Effector memory CD8-positive, alpha-beta T cell (primary cell): ENCODE data around the gene SMOC2.

Experiments used
- ATAC-seq: fragments of 150-1000 bp; cut with Tn5 transposase; replicated peaks from 2 replicates; pipeline ENCODE4 v1.10.0; 2021; ENCODE audit warnings: mild to moderate bottlenecking, moderate library complexity
- DNase-seq, 3 experiments: peaks; one replicate each; pipeline ENCODE4 v3.0.0; 2021
- H3K27ac Mint-ChIP-seq, 2 donors: one replicate each; pipeline ENCODE4 v1.8.0; 2022; ENCODE audit warnings: mild to moderate bottlenecking in 2 of 2, mixed read lengths in 2 of 2, moderate library complexity in 2 of 2
- H3K27me3 Mint-ChIP-seq, 2 donors: one replicate each; pipeline ENCODE4 v1.8.0; 2022; ENCODE audit warnings: mixed read lengths in 2 of 2
- H3K36me3 Mint-ChIP-seq: one replicate; pipeline ENCODE4 v1.8.0; 2022; ENCODE audit warnings: mild to moderate bottlenecking, moderate library complexity, mixed read lengths; ENCODE audit not compliant: insufficient read depth
- H3K4me1 Mint-ChIP-seq, 2 donors: one replicate each; pipeline ENCODE4 v1.8.0; 2022; ENCODE audit warnings: low read depth in 2 of 2, mixed read lengths in 2 of 2
- H3K4me3 Mint-ChIP-seq, 2 donors: one replicate each; pipeline ENCODE4 v1.8.0; 2022; ENCODE audit warnings: mild to moderate bottlenecking in 2 of 2, mixed read lengths in 2 of 2, moderate library complexity in 2 of 2
- H3K9me3 Mint-ChIP-seq, 2 donors: one replicate each; pipeline ENCODE4 v1.8.0; 2022; ENCODE audit warnings: mixed read lengths in 2 of 2

SMOC2 gene

GRCh38 chr6:168599118-168599494 lies 158.1 kb downstream of the SMOC2 start:
- Mint-ChIP-seq H3K9me3 (peaks cover 0 to 14% of the 10 kb centered on the region in 2 donors), H3K4me1 (no peaks in the 10 kb centered on the region), H3K36me3 (no peaks in the 10 kb centered on the region), H3K4me3 (no peak overlapping the region), H3K27ac (no peak overlapping the region), H3K27me3 (peaks cover 25 to 31% of the 10 kb centered on the region in 2 donors)
- ATAC-seq (no peak), DNase-seq (no peak)

- no peak overlapping the region for H3K27ac Mint-ChIP-seq
Measured at GRCh38 chr6:168599769-168600330, 158.9 kb downstream of the SMOC2 start.

GRCh38 chr6:168600381-168600780 lies 159.4 kb downstream of the SMOC2 start:
- no peaks in the 10 kb centered on the region for H3K4me1 Mint-ChIP-seq
- H3K36me3 Mint-ChIP-seq = no peaks in the 10 kb centered on the region
- DNase-seq (no peak), ATAC-seq (no peak)
- H3K9me3 Mint-ChIP-seq = peaks cover 0 to 14% of the 10 kb centered on the region in 2 donors
- no peak overlapping the region for H3K4me3 Mint-ChIP-seq
- H3K27me3 Mint-ChIP-seq = peaks cover 31 to 37% of the 10 kb centered on the region in 2 donors
- H3K27ac Mint-ChIP-seq = no peak overlapping the region

More at GRCh38 chr6:168599769-168600330, 158.9 kb downstream of the SMOC2 start:
- ATAC-seq (no peak), DNase-seq (no peak)
- Mint-ChIP-seq H3K9me3 (peaks cover 0 to 14% of the 10 kb centered on the region in 2 donors), H3K4me1 (no peaks in the 10 kb centered on the region), H3K36me3 (no peaks in the 10 kb centered on the region), H3K27me3 (peaks cover 31 to 33% of the 10 kb centered on the region in 2 donors), H3K4me3 (no peak overlapping the region)

- Mint-ChIP-seq H3K4me3 (no peak overlapping the region), H3K27ac (no peak overlapping the region), H3K36me3 (no peaks in the 10 kb centered on the region), H3K4me1 (no peaks in the 10 kb centered on the region), H3K9me3 (peaks cover 0 to 14% of the 10 kb centered on the region in 2 donors), H3K27me3 (peaks cover 37 to 45% of the 10 kb centered on the region in 2 donors)
- no peak for DNase-seq
- ATAC-seq = no peak
Measured at GRCh38 chr6:168601111-168601510, 160.1 kb downstream of the SMOC2 start.

- DNase-seq (no peak), ATAC-seq (no peak)
- Mint-ChIP-seq H3K27me3 (peaks cover 38 to 45% of the 10 kb centered on the region in 2 donors), H3K9me3 (peaks cover 0 to 14% of the 10 kb centered on the region in 2 donors), H3K36me3 (no peaks in the 10 kb centered on the region), H3K27ac (no peak overlapping the region), H3K4me3 (no peak overlapping the region), H3K4me1 (no peaks in the 10 kb centered on the region)
Measured at GRCh38 chr6:168601546-168601945, 160.6 kb downstream of the SMOC2 start.

GRCh38 chr6:168602576-168602975 lies 161.6 kb downstream of the SMOC2 start:
- no peak for ATAC-seq
- H3K36me3 Mint-ChIP-seq = no peaks in the 10 kb centered on the region
- no peak for DNase-seq
- H3K9me3 Mint-ChIP-seq = peaks cover 0 to 14% of the 10 kb centered on the region in 2 donors
- peaks cover 38 to 55% of the 10 kb centered on the region in 2 donors for H3K27me3 Mint-ChIP-seq
- no peak overlapping the region for H3K27ac Mint-ChIP-seq
- no peaks in the 10 kb centered on the region for H3K4me1 Mint-ChIP-seq
- no peak overlapping the region for H3K4me3 Mint-ChIP-seq

GRCh38 chr6:168603234-168603633 lies 162.2 kb downstream of the SMOC2 start:
- Mint-ChIP-seq H3K4me1 (no peaks in the 10 kb centered on the region), H3K27me3 (peaks cover 33 to 61% of the 10 kb centered on the region in 2 donors), H3K27ac (no peak overlapping the region), H3K36me3 (no peaks in the 10 kb centered on the region), H3K4me3 (no peak overlapping the region), H3K9me3 (peaks cover 0 to 14% of the 10 kb centered on the region in 2 donors)
- DNase-seq (no peak), ATAC-seq (no peak)

GRCh38 chr6:168605964-168606363 lies 165.0 kb downstream of the SMOC2 start:
- H3K27me3 Mint-ChIP-seq = peaks cover 28 to 61% of the 10 kb centered on the region in 2 donors
- H3K9me3 Mint-ChIP-seq = no peaks in the 10 kb centered on the region
- ATAC-seq (no peak), DNase-seq (no peak)
- H3K36me3 Mint-ChIP-seq = no peaks in the 10 kb centered on the region
- H3K27ac Mint-ChIP-seq = no peak overlapping the region
- no peaks in the 10 kb centered on the region for H3K4me1 Mint-ChIP-seq
- H3K4me3 Mint-ChIP-seq = no peak overlapping the region

- no peak for DNase-seq
- Mint-ChIP-seq H3K4me3 (no peak overlapping the region), H3K27ac (no peak overlapping the region), H3K4me1 (no peaks in the 10 kb centered on the region), H3K27me3 (peaks cover 28 to 60% of the 10 kb centered on the region in 2 donors), H3K9me3 (no peaks in the 10 kb centered on the region), H3K36me3 (no peaks in the 10 kb centered on the region)
- no peak for ATAC-seq
Measured at GRCh38 chr6:168606722-168607121, 165.7 kb downstream of the SMOC2 start.

GRCh38 chr6:168607272-168608112 lies 166.5 kb downstream of the SMOC2 start:
- ATAC-seq (no peak), DNase-seq (no peak)
- Mint-ChIP-seq H3K36me3 (no peaks in the 10 kb centered on the region), H3K9me3 (no peaks in the 10 kb centered on the region), H3K4me1 (no peaks in the 10 kb centered on the region), H3K27ac (no peak overlapping the region), H3K27me3 (peaks cover 22 to 52% of the 10 kb centered on the region in 2 donors), H3K4me3 (no peak overlapping the region)

GRCh38 chr6:168608113-168608400 lies 167.1 kb downstream of the SMOC2 start:
- DNase-seq (no peak), ATAC-seq (no peak)
- no peak overlapping the region for H3K4me3 Mint-ChIP-seq
- no peaks in the 10 kb centered on the region for H3K9me3 Mint-ChIP-seq
- peaks cover 17 to 47% of the 10 kb centered on the region in 2 donors for H3K27me3 Mint-ChIP-seq
- no peak overlapping the region for H3K27ac Mint-ChIP-seq
- no peaks in the 10 kb centered on the region for H3K4me1 Mint-ChIP-seq
- H3K36me3 Mint-ChIP-seq = no peaks in the 10 kb centered on the region

GRCh38 chr6:168609026-168609685 lies 168.2 kb downstream of the SMOC2 start:
- H3K36me3 Mint-ChIP-seq = no peaks in the 10 kb centered on the region
- no peak for DNase-seq
- H3K4me1 Mint-ChIP-seq = no peaks in the 10 kb centered on the region
- H3K9me3 Mint-ChIP-seq = peaks cover 0 to 1% of the 10 kb centered on the region in 2 donors
- peaks cover 7 to 36% of the 10 kb centered on the region in 2 donors for H3K27me3 Mint-ChIP-seq
- H3K27ac Mint-ChIP-seq = no peak overlapping the region
- no peak overlapping the region for H3K4me3 Mint-ChIP-seq
- ATAC-seq = no peak

GRCh38 chr6:168609914-168610490 lies 169.0 kb downstream of the SMOC2 start:
- Mint-ChIP-seq H3K4me1 (no peaks in the 10 kb centered on the region), H3K27ac (no peak overlapping the region), H3K36me3 (no peaks in the 10 kb centered on the region), H3K9me3 (peaks cover 0 to 1% of the 10 kb centered on the region in 2 donors), H3K27me3 (peaks cover 7 to 27% of the 10 kb centered on the region in 2 donors), H3K4me3 (no peak overlapping the region)
- DNase-seq = no peak
- ATAC-seq = no peak
